GM18502 (cell line): ENCODE results near the gene UNC13A.
"Not testable (repeated sequence)": the region's sequence is repeated elsewhere in the genome, so short reads cannot be mapped to it uniquely, and the experiment has no call there.

ENCODE experiments used
- ATAC-seq: cut with Tn5 transposase; IDR thresholded peaks from one replicate; pipeline ENCODE4 v1.9.1; 2021; ENCODE audit warnings: mild to moderate bottlenecking; ENCODE audit not compliant: unreplicated experiment, poor library complexity

Gene UNC13A

DNA sequence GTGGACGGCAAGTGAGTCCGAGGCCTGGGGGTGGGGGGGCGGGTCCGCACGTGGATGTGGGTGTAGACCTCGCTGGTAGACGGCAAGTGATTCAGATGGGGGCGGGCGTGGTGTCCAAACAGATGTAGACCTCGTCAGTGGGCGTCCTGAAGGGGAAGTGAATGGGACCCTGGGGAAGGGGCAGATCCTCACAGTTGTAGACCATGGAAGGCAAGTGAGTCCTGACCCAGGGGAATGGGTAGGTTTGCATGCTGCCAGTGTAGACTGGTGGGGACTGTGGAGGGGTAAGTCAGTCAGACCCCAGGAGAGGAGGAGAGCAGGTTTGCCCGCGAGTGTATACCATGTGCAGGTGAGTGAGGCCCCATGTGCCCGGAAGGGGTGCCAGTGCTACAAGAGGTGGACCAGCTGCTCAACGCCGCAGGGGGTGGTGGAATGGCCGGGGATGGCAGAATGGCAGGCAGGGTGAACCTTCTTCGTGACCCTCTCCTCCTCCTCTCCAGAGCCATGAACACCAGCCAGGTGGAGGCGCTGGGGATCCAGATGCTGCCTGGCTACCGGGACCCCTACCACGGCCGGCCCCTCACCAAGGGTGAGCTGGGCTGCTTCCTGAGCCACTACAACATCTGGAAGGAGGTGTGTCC lies 110.6 kb downstream of the UNC13A start:
- no peak for ATAC-seq

DNA sequence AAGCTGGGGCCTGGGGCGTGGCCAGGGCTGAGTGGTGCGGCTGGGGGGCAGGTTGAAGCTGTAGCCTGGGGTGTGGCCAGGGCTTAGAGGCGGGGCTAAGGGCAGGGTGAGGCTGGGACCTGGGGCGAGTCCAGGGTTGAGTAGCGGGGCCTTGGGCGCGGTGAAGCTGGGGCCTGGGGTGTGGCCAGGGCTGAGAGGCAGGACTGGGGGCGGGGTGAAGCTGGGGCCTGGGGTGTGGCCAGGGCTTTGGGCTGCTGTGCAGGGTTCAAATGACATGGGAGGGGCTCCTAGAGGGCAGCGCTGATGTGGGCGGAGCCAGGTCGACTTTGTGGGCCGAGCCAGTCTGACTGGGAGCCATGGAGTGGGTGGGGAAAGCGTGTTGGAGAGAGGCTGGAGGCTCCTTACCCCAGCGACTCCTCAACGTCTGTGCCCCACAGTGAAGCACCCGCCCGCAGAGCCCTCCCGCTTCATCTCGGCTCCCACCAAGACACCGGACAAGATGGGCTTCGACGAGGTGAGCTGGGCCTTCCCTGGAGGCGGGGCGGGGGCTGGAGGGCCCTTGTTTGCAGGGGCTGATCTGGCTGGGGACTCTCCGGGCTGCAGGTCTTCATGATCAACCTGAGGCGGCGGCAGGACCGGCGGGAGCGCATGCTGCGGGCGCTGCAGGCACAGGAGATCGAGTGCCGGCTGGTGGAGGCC lies 111.2 kb downstream of the UNC13A start:
- no peak for ATAC-seq

DNA sequence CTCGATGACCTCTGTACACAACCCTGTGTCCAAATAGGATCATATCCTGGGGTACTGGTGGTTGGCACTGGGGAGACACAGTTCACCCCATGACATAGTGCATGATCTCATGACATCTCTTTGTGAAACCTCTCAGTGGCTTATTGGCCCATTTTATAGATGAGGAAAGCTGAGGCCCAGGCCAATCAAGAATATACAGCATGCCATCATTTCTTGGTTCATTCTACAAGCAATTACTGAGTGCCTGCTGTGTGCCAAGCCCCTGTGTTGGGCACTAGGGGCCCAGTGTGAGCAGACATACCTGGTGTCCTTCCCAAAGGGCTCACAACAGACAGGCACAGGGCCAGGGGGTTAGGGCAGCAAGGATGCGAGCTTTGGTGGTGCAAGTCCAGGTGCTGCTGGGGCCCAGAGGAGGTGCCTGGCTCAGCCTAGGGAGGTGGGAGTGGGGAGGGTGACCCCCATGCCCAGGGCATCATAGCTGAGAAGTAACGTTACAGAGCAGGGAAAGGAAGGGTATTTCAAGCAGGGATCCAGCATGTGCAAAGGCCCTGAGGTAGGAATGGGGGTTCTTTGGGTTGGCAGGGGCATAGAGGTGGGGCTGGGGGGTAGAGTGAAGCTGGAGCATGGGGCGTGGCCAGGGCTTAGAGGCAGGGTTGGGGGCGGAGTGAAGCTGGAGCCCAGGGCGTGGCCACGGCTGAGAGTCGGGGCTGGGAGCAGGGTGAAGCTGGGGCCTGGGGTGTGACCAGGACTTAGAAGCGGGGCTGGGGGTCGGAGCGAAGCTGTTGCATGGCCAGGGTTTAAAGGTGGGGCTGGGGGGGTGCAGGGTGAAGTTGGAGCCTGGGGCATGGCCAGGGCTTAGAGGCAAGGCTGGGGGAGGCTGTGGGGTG lies 112.0 kb downstream of the UNC13A start:
- ATAC-seq: no peak

DNA sequence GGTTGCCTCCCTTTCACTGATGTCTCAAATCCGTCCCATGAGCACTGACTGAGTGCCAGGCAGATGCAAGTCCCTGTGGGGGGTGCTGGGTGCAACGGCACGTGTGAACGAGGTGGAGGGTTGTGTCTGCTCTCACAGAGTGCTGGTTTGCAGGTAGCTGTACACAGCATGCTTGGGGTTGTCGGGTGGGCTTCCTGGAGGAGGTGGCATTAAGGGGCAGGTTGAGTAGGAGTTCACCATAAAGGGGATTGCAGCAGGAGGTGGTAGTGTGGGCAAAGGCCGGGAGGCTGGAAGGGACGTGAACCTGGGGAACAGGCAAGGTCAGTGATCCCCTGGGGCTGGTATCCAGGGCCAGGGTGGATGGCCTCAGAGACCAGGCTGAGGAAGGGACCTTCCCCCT lies 115.5 kb downstream of the UNC13A start:
- no peak for ATAC-seq

DNA sequence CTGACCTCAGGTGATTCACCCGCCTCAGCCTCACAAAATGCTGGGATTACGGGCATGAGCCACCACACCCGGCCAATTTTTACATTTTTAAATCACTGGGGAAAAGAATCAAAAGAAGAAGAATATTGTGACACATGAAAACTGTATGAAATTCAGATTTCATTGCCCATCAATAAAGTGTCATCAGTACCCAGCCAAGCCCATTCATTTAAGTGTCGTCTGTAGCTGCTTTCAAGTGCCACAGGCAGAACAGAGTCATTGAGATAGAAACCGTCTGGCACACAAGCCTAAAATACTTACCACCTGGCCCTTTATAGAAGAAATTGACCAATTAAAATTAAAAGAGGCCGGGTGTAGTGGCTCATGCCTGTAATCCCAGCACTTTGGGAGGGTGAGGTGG lies 117.4 kb downstream of the UNC13A start:
- no peak for ATAC-seq

DNA sequence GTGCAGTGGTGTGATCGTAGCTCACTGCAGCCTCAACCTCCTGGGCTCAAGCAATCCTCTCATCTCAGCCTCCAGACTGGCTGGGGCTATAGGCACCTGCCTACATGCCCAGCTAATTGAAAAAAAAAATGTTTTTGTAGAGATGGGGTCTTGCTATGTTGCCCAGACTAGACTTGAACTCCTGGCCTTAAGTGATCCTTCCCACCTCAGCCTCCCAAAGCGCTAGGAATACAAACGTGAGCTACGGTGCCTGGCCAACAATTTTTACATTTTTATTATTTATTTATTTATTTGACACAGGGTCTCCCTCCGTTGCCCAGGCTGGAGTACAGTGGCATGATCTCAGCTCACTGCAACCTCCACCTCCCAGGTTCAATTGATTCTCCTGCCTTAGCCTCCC lies 117.9 kb downstream of the UNC13A start:
- ATAC-seq: not testable (repeated sequence)

DNA sequence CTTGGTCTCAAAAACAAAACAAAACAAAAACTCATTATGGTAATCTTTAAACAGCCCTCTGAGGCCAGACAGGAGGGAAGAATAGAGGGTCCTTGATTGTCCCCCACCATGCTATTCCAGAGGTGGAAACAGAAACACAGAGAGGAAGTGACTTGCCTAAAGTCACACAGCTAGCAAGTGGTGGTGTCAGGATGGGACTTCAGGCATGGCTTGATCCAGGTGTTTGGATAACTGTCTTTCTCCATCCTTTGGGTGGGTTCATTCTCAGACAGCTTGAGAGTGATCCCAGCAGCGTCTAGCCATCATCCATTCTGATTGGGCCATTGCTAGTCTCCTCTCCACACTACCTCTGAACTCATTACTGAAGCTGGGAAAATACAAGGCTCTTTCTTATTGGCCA lies 120.2 kb downstream of the UNC13A start:
- ATAC-seq: no peak

DNA sequence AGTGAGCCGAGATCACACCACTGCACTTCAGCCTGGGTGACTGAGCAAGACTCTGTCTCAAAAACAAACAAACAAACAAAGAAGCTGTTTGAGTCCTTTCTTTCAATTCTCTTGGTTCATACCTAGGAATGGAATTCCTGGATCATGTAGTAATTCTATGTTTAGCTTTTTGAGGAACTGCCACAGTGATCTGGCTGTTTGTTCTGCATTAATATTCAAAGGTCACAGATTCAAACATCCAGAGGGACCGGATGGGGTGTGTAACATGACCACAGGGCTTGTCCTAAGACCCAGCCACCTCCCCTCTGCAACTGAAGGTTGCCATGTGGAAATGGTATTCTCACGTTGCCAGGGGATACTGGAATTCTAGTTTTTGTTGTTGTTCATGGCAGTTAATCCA lies 122.5 kb downstream of the UNC13A start:
- no peak for ATAC-seq

DNA sequence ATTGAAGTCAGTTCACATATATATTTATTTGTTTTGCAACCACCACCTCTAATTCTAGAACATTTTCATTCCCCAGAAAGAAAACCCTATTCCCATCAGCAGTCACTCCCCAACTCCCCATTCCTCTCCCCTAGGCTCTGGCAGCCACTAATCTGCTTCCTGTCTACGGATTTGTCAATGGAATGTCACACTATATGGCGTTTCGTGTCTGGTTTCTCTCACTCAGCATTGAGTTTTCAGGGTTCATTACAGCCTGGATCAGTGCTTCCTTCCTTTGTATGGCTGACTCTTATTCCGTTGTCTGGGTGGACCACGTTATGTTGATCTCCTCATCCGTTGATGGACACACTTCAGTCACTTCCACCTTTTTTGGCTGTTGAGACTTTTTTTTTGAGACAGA lies 123.4 kb downstream of the UNC13A start:
- no peak for ATAC-seq

DNA sequence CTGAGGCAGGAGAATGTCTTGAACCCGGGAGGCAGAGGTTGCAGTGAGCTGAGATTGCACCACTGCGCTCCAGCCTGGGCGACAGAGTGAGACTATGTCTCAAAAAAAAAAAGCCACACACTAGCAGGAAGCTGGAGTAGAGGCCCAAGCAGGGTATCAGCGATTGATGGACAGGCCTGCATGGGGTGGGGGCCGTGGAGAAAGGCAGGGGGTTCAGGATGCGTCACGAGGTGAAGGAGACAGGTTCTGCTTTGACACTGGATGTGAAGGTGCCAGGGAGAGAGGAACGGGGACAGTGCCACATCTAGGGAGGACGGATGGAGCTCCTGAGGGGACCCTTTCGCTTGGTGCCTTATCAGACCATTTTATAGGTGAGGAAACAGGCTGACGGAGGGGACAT lies 125.6 kb downstream of the UNC13A start:
- ATAC-seq: no peak

DNA sequence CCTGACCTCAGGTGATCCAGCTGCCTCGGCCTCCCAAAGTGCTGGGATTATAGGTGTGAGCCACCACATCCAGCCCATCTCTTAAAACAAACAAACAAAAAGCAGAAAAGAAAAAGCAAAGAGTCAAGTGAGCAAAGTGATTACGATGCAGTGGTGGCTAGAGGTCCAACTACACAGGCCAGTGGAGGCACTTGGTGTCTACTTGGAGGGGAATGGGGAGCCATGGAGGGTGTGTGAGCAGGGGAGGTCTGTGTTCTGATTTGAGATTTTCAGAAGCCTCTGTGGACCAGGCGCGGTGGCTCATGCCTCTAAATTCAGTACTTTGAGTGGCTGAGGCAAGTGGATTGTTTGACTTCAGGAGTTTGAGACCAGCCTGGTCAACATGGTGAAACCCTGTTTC lies 126.1 kb downstream of the UNC13A start:
- no peak for ATAC-seq

DNA sequence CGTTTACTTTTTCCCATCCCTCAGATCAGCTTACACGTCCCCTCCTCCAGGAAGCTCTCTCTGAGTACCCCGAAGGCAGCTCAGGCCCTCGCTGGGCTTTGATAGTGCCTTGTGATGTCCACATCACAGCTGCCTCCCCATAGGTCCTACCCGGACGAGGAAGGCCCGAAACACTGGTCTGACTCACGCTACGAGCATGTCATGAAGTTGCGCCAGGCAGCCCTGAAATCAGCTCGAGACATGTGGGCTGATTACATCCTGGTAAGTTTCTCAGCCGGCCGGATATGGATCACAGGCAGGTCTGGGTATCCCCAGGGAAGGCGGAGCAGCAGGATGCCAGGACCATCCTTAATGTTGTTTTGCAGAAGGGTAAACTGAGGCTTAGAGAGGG lies 128.0 kb downstream of the UNC13A start:
- no peak for ATAC-seq

DNA sequence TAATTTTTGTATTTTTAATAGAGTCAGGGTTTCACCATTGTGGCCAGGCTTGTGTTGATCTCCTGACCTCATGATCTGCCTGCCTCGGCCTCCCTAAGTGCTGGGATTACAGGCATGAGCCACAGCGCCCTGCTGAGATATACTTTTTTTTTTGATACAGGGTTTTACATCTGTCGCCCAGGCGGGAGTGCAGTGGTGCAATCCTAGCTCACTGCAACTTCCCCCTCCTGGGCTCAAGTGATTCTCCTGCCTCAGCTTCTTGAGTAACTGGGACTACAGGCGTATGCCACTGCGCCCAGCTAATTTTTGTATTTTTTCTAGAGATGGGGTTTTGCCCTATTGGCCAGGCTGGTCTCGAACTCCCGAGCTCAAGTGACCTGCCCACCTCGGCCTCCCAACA lies 130.7 kb downstream of the UNC13A start:
- no peak for ATAC-seq

DNA sequence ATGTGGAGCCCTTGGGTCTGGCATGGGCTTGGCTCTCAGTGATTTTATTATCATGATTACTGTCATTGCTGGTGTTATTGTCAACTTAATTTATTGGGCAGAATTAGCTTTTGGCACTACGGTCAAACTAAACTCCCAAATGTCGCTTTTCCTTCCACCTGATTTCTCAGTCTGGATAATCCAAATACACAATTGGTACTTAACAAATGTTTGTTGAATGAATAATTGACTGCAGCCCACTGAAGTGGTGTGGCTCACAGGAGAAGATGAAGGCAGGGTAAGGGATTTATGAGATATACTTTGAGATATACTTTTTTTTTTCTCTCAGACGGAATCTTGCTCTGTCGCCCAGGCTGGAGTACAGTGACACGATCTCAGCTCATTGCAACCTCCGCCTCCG lies 131.2 kb downstream of the UNC13A start:
- ATAC-seq: no peak

DNA sequence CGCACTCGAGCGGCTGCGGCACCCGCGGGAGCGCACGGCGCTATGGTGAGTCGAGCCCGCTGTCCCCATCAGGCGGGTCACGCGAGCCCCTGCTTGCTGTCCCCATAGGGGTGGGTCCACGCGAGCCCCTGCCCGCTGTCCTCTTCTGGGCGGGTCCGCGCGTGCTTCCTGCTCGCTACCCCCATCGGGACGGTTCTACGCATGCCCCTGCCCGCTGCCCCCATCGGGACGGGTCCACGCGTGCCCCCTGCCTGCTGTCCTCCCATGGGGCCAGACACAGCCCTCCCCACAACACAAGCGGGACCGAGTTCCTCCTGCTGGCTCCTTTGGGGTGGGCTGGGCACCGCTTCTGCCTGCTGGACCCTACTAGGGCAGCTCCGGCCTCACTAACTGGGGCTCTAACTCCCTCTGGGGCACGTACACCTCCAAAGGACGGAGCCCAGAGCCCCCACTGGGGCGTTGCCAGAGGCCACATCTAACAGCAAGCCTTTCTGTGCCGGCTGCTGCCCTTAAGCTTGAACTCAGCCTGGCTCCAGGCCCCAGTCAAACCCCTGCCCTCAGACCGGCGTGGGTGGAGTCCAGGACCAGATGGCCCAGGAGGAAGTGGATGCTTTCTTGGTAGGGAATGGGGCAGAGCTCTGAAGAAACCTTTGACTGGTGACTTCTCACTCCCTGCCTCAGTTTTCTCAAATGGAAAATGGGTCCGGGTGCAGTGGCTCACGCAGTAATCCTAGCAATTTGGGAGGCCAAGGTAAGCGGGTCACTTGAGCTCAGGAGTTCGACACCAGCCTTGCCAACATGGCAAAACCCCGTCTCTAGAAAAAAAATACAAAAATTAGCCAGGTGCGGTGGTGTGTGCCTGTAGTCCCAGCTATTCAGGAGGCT lies 132.0 kb downstream of the UNC13A start:
- peak; percentile 33 for ATAC-seq

DNA sequence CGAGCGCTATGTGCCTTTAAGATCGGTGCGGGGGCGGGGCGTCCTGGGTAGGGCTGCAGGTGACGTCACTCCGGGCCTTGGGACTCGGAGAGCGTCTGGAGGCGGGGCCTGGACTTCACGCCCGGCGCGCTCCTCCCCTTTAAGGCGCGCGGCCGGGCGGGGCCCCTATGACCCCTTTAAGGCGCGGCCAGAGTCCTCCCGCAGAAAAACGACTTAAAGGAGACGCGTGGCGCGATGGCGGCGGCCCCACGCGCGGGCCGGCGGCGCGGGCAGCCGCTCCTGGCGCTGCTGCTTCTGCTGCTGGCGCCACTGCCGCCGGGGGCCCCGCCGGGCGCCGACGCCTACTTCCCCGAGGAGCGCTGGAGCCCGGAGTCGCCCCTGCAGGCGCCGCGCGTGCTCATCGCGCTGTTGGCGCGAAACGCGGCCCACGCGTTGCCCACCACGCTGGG lies 132.7 kb downstream of the UNC13A start, which contains the start of gene COLGALT1:
TSS of gene COLGALT1 (plus strand) at position 170 of the 449 bp plus-strand sequence. CDS start at position 235, 65 bp downstream.
- ATAC-seq: peak; percentile 90

DNA sequence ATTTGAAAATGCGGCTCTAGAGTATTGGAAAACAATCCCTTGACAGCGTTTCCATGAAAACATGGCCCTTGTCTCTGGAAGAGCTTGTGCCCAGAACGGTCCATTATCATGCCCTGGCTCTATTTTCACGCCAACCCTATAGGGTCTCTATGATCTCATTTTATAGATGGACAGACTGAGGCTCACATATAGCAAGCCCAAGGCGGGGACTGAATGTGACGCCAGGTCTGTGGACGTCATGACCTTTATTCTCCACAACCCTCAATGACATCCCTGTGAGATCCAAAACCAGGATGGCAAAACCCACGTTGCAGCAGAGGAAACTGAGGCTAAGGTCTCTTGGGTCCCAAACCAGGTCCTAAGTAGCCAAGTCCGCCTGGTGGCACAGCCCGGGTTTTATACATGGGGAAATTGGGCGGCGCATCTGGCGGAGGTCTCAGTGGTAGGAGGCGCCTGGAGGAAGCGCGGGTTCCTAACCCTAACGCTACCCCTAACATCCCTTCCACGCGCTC lies 133.1 kb downstream of the UNC13A start:
- ATAC-seq: peak; percentile 9

DNA sequence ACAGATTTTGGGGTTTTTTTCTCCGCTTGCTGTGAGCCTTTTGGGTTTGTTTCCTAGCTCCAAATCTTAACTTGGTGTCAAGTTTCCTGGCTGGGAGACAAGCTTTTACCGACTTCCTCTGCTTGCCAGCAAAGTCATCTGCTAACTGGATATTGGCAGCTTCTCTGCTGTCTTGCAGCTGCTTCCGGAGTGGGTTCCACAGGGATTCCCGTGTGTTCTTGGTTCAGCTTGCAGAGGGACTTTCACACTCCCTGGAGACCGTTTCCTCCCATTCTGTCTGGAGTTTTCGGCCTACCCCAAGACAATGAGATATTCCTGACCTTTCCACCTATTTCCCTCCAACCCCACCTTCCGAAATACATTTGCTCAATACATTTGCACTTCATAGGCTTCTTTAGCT lies 134.9 kb downstream of the UNC13A start:
- ATAC-seq: no peak

DNA sequence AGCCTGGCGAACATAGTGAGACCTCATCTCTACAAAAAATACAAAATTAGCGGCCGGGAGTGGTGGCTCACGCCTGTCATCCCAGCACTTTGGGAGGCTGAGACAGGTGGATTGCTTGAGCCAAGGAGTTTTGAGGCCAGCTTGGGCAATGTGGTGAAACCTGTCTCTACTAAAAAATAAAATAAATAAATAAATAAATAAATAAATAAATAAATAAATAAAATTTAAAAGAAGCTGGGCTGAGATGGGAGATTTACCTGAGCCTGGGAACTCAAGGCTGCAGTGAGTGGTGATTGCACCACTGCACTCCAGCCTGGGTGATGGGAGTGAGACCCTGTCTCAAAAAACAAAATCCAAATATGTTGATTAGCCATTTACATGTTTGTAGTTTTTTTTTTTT lies 135.4 kb downstream of the UNC13A start:
- not testable (repeated sequence) for ATAC-seq
